SH-SY5Y (cell line): ENCODE data around the gene RPS6KA5.

ENCODE experiments used
- GATA2 ChIP-seq: IDR thresholded peaks from 2 replicates; pipeline ENCODE4 v1.6.1; 2011; ENCODE audit warnings: mild to moderate bottlenecking, low read depth, low read length
- GATA3 ChIP-seq: IDR thresholded peaks from 2 replicates; pipeline ENCODE4 v1.6.1; 2011; ENCODE audit warnings: low read depth, mild to moderate bottlenecking, low read length, moderate library complexity

DNA sequence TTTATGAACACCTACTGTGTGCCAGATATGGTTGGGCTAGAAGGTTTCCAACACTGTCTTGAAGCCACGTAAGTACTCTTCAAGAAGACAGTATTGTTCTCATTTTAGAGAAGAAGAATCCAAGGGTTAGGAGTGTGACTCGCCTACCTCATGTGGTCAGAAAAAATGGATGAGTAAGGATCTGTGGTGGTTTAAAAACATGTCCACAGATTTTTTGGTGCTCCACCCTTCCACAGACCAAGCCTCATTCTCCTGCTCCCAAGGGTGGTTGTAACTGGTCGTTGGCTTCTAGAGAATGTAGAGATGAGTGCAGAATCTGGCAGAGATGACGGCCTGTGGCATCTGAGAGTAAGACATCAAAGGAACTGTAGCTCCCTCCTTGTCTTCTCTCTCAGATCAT is 213.9 kb downstream of the RPS6KA5 start:
- TF ChIP-seq GATA3 (no peak), GATA2 (no peak)
